Measurements from ENCODE around the gene SOS2. TPM values are rescaled to one million over a fixed set of nuclear protein-coding genes. Genes with fewer than 3 reads are reported as not detected.

SOS2 gene
- total RNA-seq, 5 donors from 2014 or later (not counting 1 experiment from before 2014, with no cell fraction given), result 37.1 to 44.6 (median 40.2) TPM

DNA sequence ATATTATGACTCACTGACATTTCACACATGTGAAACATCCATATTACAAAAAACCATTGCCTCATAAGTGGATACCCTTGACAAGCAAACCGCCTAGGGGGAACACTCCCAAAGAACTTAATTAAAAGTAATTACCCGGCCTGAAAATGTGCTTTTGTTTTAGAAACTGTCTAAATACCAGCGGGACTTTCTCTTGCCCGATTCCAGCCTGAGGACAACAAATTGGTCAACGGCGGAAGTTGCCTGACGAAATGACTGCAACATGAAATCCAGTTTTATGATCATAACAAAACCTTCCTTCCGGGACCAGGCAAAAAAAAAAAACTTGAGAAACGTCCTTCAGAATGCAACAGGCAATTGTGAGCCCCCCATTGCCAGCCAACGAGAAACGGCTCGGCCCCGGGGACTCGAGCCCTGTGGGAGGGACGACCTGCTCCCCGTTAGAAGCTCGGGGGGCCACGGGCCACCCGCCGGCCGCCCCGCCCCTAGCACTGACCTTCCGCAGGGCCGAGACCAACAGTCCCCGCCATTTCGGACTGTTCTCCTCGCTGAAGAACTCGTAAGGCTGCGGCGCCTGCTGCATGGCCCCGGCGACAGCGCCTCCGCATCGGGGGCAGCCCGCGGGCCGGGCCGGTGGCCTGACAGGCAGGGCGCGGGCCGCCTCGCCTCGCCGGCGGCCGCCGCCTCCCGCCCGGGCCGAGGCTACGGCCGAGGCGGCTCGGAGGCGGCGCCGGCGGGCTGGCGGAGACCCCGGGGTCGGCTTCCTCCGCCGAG, 490 bp downstream of the SOS2 start:
- peaks cover 43 to 59% (median 48%) of the 10 kb centered on the region in 3 donors for H3K4me1 Mint-ChIP-seq
- H3K4me3 Mint-ChIP-seq, result peak overlapping the region; percentile 79 to 88 (median 84)
- H3K9me3 ChIP-seq, result no peaks in the 10 kb centered on the region
- ChIA-PET CTCF (no interaction called here), POLR2A (interaction anchor here (0.7 to 0.8 kb wide), 2 partner anchors 29 to 290 kb away, joined by 3 read pairs; no protein-coding TSS in a partner anchor)
- peak overlapping the region; percentile 88 to 95 for H3K27ac Mint-ChIP-seq
- H3K9me3 Mint-ChIP-seq, result no peaks in the 10 kb centered on the region
- peak overlapping the region; percentile 76 to 85 for H3K4me3 ChIP-seq (ENCODE audit: control insufficient read depth in 1 of 2, extremely low read depth in 1 of 2, low read length in 1 of 2)
- peak overlapping the region; percentile 81 for H3K27ac ChIP-seq (ENCODE audit: low read length)
- no peaks in the 10 kb centered on the region for H3K27me3 ChIP-seq (replicated peaks in 1 of 2; ENCODE audit: control insufficient read depth in 2 of 2, extremely low read depth in 1 of 2, insufficient read depth in 2 of 2, low read length in 1 of 2)
- no peaks in the 10 kb centered on the region for H3K36me3 ChIP-seq (ENCODE audit: control insufficient read depth in 2 of 2, extremely low read depth in 1 of 2, insufficient read depth in 1 of 2, low read length in 1 of 2)
- peaks cover 7% of the 10 kb centered on the region for H3K36me3 Mint-ChIP-seq
- under 1% methylated on average over 63 of the region's 64 CpGs for WGBS (ENCODE audit: insufficient coverage)
- DNase-seq (peak in 33 of 35 experiments; percentile 3 to 62 (median 21)), ATAC-seq (replicated peaks in 1 of 4) (peak; percentile 5 to 28 (median 24))
- H3K27me3 Mint-ChIP-seq, result no peaks in the 10 kb centered on the region
- peaks cover 8 to 24% of the 10 kb centered on the region in 2 experiments for H3K4me1 ChIP-seq (ENCODE audit: control insufficient read depth in 1 of 2, extremely low read depth in 1 of 2, insufficient read depth in 2 of 2, low read length in 2 of 2)

GRCh38 chr14:50230401-50230700, 1.0 kb downstream of the SOS2 start:
- Histone ChIP-seq H3K27me3 (replicated peaks in 1 of 2; ENCODE audit: control insufficient read depth in 2 of 2, extremely low read depth in 1 of 2, insufficient read depth in 2 of 2, low read length in 1 of 2) (no peaks in the 10 kb centered on the region), H3K9me3 (no peaks in the 10 kb centered on the region), H3K4me3 (ENCODE audit: control insufficient read depth in 1 of 2, extremely low read depth in 1 of 2, low read length in 1 of 2) (peak overlapping the region; percentile 76 to 85), H3K4me1 (ENCODE audit: control insufficient read depth in 1 of 2, extremely low read depth in 1 of 2, insufficient read depth in 2 of 2, low read length in 2 of 2) (peaks cover 10 to 24% of the 10 kb centered on the region in 2 experiments), H3K27ac (ENCODE audit: low read length) (peak overlapping the region; percentile 81), H3K36me3 (ENCODE audit: control insufficient read depth in 2 of 2, extremely low read depth in 1 of 2, insufficient read depth in 1 of 2, low read length in 1 of 2) (no peaks in the 10 kb centered on the region)
- WGBS (ENCODE audit: insufficient coverage), result 0% methylated on average over 2 of the region's 6 CpGs
- H3K36me3 Mint-ChIP-seq, result peaks cover 7% of the 10 kb centered on the region
- H3K9me3 Mint-ChIP-seq, result no peaks in the 10 kb centered on the region
- CTCF ChIA-PET, result no interaction called here
- H3K27ac Mint-ChIP-seq, result peak overlapping the region; percentile 88 to 95
- peaks cover 49 to 64% (median 53%) of the 10 kb centered on the region in 3 donors for H3K4me1 Mint-ChIP-seq
- ATAC-seq (replicated peaks in 1 of 4) (peak in 2 of 4 experiments; percentile 5 to 15), DNase-seq (peak in 4 of 35 experiments; percentile 3 to 19 (median 4))
- peak overlapping the region; percentile 79 to 88 (median 84) for H3K4me3 Mint-ChIP-seq
- no peaks in the 10 kb centered on the region for H3K27me3 Mint-ChIP-seq
- POLR2A ChIA-PET, result interaction anchor here in 1 of 2 donors (0.8 kb wide), 1 partner anchor 28 kb away, joined by 3 read pairs; no protein-coding TSS in a partner anchor

GRCh38 chr14:50229681-50230080, 1.7 kb downstream of the SOS2 start:
- DNase-seq (no peak), ATAC-seq (replicated peaks in 1 of 4) (no peak)
- peak overlapping the region; percentile 10 for H3K27ac ChIP-seq (ENCODE audit: low read length)
- Mint-ChIP-seq H3K27ac (peak overlapping the region; percentile 73 to 74), H3K27me3 (no peaks in the 10 kb centered on the region), H3K4me3 (peak overlapping the region; percentile 79 to 88 (median 84)), H3K4me1 (peaks cover 53 to 67% (median 58%) of the 10 kb centered on the region in 3 donors), H3K9me3 (no peaks in the 10 kb centered on the region), H3K36me3 (peaks cover 7% of the 10 kb centered on the region)
- peak overlapping the region; percentile 23 to 76 for H3K4me3 ChIP-seq (ENCODE audit: control insufficient read depth in 1 of 2, extremely low read depth in 1 of 2, low read length in 1 of 2)
- H3K9me3 ChIP-seq, result no peaks in the 10 kb centered on the region
- H3K27me3 ChIP-seq (replicated peaks in 1 of 2; ENCODE audit: control insufficient read depth in 2 of 2, extremely low read depth in 1 of 2, insufficient read depth in 2 of 2, low read length in 1 of 2), result no peaks in the 10 kb centered on the region
- H3K4me1 ChIP-seq (ENCODE audit: control insufficient read depth in 1 of 2, extremely low read depth in 1 of 2, insufficient read depth in 2 of 2, low read length in 2 of 2), result peaks cover 10 to 24% of the 10 kb centered on the region in 2 experiments
- ChIA-PET POLR2A (interaction anchor here in 1 of 2 donors (0.8 kb wide), 1 partner anchor 28 kb away, joined by 3 read pairs; no protein-coding TSS in a partner anchor), CTCF (no interaction called here)
- no peaks in the 10 kb centered on the region for H3K36me3 ChIP-seq (ENCODE audit: control insufficient read depth in 2 of 2, extremely low read depth in 1 of 2, insufficient read depth in 1 of 2, low read length in 1 of 2)
- WGBS (ENCODE audit: insufficient coverage), result no CpG with 5 or more reads among the region's 2 CpGs

- no peak overlapping the region for H3K27ac ChIP-seq (ENCODE audit: low read length)
- Mint-ChIP-seq H3K36me3 (peaks cover 7% of the 10 kb centered on the region), H3K4me3 (no peak overlapping the region), H3K4me1 (peaks cover 53 to 69% (median 61%) of the 10 kb centered on the region in 3 donors), H3K27ac (peak overlapping the region in 1 of 2 donors; percentile 2), H3K27me3 (no peaks in the 10 kb centered on the region), H3K9me3 (no peaks in the 10 kb centered on the region)
- H3K4me1 ChIP-seq (ENCODE audit: control insufficient read depth in 1 of 2, extremely low read depth in 1 of 2, insufficient read depth in 2 of 2, low read length in 2 of 2), result peaks cover 10 to 18% of the 10 kb centered on the region in 2 experiments
- POLR2A ChIA-PET, result no interaction called here
- ATAC-seq (replicated peaks in 1 of 4) (no peak), DNase-seq (no peak)
- H3K4me3 ChIP-seq (ENCODE audit: control insufficient read depth in 1 of 2, extremely low read depth in 1 of 2, low read length in 1 of 2), result no peak overlapping the region
- 100% methylated on average over 1 of the region's 2 CpGs for WGBS (ENCODE audit: insufficient coverage)
- H3K9me3 ChIP-seq, result no peaks in the 10 kb centered on the region
- H3K36me3 ChIP-seq (ENCODE audit: control insufficient read depth in 2 of 2, extremely low read depth in 1 of 2, insufficient read depth in 1 of 2, low read length in 1 of 2), result no peaks in the 10 kb centered on the region
- CTCF ChIA-PET, result interaction anchor here in 1 of 2 donors (0.6 to 0.8 kb wide), 2 partner anchors 18 to 366 kb away, joined by 3 to 4 read pairs; no protein-coding TSS in a partner anchor
- H3K27me3 ChIP-seq (replicated peaks in 1 of 2; ENCODE audit: control insufficient read depth in 2 of 2, extremely low read depth in 1 of 2, insufficient read depth in 2 of 2, low read length in 1 of 2), result no peaks in the 10 kb centered on the region
Observed at GRCh38 chr14:50228313-50228712, 3.1 kb downstream of the SOS2 start.

DNA sequence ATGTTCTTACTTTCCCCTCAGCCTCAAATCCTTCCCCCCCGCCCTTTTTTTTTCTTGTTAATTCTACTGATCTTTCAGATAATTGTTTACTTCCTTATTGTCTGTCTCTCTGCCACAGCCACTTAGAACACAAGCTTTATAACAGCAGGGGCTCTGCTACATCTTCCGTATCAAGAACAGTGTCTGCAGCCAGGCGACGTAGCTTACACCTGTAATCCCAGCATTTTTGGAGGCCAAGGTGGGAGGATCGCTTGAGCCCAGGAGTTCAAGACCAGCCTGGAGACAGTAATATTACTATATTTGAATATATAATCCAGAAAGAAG, 5.4 kb downstream of the SOS2 start:
- Mint-ChIP-seq H3K4me1 (peaks cover 60 to 75% (median 71%) of the 10 kb centered on the region in 3 donors), H3K4me3 (peak overlapping the region in 1 of 3 donors; percentile 7), H3K36me3 (peaks cover 12% of the 10 kb centered on the region), H3K9me3 (no peaks in the 10 kb centered on the region), H3K27me3 (no peaks in the 10 kb centered on the region), H3K27ac (peak overlapping the region; percentile 81 to 85)
- WGBS (ENCODE audit: insufficient coverage), result 17% methylated on average over 1 of the region's 5 CpGs
- peak in 1 of 35 experiments; percentile 23 for DNase-seq
- Histone ChIP-seq H3K9me3 (no peaks in the 10 kb centered on the region), H3K27ac (ENCODE audit: low read length) (no peak overlapping the region), H3K36me3 (ENCODE audit: control insufficient read depth in 2 of 2, extremely low read depth in 1 of 2, insufficient read depth in 1 of 2, low read length in 1 of 2) (no peaks in the 10 kb centered on the region), H3K4me3 (ENCODE audit: control insufficient read depth in 1 of 2, extremely low read depth in 1 of 2, low read length in 1 of 2) (no peak overlapping the region), H3K4me1 (ENCODE audit: control insufficient read depth in 1 of 2, extremely low read depth in 1 of 2, insufficient read depth in 2 of 2, low read length in 2 of 2) (peaks cover 10 to 13% of the 10 kb centered on the region in 2 experiments), H3K27me3 (replicated peaks in 1 of 2; ENCODE audit: control insufficient read depth in 2 of 2, extremely low read depth in 1 of 2, insufficient read depth in 2 of 2, low read length in 1 of 2) (no peaks in the 10 kb centered on the region)
- peak in 2 of 4 experiments; percentile 32 to 44 for ATAC-seq (replicated peaks in 1 of 4)
- CTCF ChIA-PET, result interaction anchor here in 1 of 2 donors (1.1 to 1.3 kb wide), 2 partner anchors 9 to 16 kb away, joined by 4 to 5 read pairs; no protein-coding TSS in a partner anchor
- POLR2A ChIA-PET, result interaction anchor here (0.6 kb wide), 2 partner anchors 296 to 870 kb away, joined by 7 to 8 read pairs; no protein-coding TSS in a partner anchor

All from T-cell (primary cell).